Stimulated activated CD8-positive, alpha-beta memory T cell treated with anti-CD3 and anti-CD28 coated beads, Interleukin-15, amount 100 ng/mL, for 48 hours (primary cell): ENCODE data around the gene CBFA2T3.

Experiments
- DNase-seq, 2 donors: peaks; one replicate each; pipeline ENCODE4 v3.0.0-alpha.2; 2020; ENCODE audit warnings: low read depth in 2 of 2

Gene CBFA2T3

DNA sequence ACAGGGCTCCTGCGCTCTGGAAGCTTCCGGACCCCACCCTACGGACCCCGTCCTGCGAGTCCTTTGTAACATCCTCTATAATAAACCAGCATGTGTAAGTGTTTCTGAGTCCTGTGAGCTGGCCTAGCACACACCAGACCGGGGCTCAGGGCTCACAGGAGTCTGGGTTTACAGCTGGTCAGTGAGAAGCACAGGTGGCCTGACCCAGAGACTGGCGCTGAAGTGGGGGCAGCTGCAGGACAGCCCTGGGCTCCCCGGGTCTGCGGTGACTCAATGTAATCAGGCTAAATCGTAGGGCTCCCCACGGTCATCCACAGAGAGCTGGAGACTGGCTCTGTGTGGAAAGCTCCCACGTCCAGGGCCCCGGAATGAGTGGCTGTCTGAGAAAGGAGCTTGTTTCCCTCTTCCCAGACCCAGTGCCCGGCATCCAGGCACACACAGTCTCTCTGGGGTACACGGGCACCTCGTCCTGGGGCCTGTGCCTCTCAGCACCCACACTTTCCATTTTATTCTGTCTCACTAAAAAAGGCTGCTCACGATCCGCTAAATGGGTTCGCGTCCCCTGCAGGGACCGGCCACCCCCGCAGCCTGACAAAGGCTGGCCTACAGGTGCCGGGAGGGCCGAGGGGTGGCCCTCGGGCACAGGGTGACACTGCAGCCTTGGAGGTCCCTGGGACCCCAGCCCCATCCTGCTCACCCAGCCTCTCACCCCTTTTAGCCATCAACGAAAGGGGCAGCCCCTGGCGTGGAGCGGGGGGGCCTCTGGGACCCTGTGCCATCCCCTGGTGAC is 18.9 kb upstream of the CBFA2T3 start:
- no peak for DNase-seq

- no peak for DNase-seq
These were observed 18.2 kb upstream of the CBFA2T3 start for GRCh38 chr16:88995194-88995593.

- DNase-seq = no peak
These were observed 17.7 kb upstream of the CBFA2T3 start for GRCh38 chr16:88994695-88995094.

DNA sequence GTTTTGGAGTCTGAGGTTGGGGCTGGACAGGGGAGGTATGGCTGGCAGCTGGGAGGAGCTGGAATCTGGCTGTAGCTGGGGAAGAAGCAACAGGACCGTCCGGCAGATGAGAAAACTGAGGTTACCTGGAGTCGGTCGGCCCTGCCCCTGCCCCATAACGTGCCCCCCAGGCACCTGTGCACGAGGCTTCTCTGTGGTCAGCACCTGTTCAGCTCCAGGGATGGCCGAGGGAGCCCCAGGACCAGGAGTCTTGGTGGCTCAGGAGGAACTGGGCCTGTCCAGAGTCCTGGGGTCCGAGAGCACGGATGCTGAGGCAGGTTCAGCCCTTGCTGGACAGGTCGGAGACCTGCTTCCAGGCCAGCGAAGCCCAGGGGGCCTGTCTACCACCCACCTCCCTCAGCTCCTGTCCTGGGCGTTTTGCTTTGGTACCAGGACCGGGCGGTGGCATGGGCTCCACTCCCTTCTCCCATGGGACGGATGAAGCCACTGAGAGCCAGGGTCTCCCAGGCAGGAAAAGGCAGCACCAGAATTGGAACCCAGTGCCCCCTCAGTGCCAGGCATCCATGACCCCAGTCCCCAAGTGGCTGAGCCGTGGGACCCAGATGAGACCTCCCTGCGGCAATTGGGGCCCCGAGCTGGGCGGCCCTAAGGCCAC is 17.1 kb upstream of the CBFA2T3 start:
- DNase-seq = no peak

GRCh38 chr16:88993166-88993761 is 16.3 kb upstream of the CBFA2T3 start:
- no peak for DNase-seq

DNA sequence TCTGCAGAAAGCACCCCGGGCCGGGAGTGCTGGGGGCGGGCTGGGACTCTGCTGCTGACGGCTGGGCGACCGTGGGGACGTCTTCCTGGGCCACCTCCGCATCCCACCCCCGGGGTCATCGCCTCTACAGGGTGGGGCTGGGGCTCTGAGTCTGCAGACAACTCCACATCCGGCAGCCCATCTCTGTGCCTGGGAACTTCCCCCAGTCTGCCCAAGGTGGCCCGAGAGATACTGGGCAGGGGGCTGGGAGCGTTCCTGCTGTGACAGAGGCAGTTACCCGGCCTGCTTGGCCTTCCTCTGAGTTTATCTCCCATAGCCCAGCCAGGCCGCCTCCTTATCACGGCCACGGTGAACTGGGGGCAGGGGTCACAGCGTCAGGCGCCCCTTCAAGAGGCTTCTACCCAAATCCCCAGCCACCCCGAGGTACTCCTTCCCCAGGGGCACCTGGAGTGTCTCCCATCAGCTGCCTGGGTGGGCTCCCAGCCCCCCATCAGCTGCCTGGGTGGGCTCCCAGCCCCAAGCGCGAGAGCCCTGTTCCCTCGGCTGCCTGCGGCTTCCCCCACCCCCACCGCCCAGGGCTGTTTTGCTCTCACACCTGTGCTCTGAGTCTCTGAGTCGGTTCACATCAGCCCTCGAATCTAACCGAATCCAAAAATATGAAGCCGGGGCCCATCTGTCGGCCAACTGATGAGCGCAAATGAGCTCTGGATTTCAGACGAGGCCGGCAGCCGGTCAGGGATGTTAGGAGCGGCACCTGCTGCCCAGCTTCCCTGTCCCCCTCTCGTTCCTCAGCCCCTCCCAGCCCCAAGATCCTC is 15.6 kb upstream of the CBFA2T3 start:
- DNase-seq = no peak

GRCh38 chr16:88991813-88992350 is 14.9 kb upstream of the CBFA2T3 start:
- DNase-seq = no peak

DNA sequence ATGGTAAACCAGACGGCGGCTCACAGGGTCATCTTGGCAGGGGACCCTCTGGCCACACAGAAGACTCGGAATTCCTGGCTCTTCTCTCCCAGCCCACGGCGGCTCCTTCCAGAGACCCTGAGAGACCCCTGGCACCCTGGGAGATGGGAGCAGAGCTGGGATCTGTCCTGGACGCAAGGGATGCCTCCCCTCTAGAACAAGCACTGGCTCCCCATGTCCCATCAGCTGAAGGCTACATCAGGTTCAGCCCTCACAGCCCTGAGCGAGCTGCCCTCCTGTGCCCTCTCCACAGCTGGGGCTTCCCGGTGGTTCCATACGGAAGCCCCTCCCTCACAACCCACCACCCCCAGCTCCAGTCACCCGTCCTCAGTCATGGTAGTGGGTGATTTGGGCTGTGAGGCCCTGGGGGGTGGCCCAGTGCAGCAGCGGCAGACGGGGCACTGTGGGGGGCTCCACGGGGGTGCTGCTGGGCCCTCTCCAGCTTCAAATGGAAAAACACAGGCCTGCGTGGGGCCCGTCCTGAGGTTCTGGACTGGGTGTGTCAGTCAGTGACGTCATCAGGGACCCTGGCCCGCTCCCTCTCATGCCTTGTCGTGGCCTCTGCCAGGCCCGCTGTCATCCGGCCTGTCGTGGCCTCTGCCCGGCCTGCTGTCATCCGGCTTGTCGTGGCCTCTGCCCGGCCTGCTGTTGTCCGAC is 13.0 kb upstream of the CBFA2T3 start:
- no peak for DNase-seq

GRCh38 chr16:88988980-88989811 is 12.2 kb upstream of the CBFA2T3 start:
- DNase-seq = no peak

GRCh38 chr16:88985521-88985920 is 8.5 kb upstream of the CBFA2T3 start:
- no peak for DNase-seq

DNA sequence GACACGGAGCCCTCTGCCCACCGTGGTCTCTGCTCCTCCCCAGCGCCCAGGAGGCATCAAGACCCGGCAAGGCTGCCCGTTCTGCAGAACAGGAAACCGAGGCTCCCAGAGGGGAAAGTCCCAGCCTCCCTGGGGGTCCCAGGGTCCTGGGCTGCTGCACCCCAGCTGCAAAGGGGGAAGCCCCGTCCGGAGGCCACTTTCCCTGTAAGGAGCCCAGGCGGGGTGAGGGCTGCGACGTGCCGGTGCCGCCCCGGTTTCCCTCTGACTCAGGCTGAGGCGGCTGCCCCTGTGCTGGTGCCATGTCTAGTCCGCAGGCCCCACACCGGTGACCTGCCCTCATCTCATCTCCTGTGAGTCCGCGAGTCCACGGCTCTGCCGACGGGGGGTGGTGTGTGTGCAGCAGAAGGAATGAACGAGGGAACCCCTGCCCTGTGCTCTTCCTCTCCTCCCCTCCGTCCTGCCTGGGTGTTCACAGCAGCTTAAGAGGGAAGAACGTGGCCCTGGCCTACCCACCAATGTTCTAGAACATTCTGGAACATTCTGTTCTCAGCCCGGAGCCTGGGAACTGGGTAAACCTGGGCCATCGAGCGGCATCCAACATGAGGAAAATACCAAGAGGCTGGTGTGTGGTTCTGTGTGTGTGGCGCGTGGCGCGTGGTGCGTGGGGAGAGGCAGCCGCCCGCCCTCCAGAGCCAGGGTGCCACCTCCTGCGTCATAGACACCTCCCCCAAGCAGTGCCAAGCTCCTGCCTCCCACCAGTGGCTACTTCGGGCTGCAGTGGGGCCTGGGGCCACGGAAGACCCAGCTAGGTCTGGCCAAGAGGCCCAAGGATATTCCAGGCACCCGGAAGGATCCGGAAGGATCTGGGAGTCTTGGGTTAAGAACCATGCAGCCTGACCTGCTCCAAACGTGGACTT is 7.0 kb upstream of the CBFA2T3 start:
- no peak for DNase-seq

DNA sequence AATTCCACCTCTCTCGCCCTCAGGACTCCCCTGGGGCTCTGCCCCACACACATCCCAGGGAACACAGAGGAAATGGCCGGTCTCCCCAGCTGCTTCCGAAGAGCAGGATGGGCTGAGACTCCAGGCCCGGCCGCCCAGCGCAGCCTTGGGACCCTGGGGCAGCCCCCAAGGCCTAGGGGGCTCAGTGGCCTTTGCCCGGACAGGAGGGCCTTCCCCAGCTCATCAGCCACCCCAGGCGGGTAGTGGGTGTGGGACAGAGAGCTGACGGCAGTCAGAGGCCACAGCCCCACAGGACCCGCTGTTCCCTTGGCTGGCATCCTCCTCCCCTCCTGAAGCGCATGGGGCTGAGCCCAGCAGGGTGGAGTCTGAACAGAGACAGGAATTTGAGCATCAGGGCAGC is 6.2 kb upstream of the CBFA2T3 start:
- DNase-seq = no peak

DNA sequence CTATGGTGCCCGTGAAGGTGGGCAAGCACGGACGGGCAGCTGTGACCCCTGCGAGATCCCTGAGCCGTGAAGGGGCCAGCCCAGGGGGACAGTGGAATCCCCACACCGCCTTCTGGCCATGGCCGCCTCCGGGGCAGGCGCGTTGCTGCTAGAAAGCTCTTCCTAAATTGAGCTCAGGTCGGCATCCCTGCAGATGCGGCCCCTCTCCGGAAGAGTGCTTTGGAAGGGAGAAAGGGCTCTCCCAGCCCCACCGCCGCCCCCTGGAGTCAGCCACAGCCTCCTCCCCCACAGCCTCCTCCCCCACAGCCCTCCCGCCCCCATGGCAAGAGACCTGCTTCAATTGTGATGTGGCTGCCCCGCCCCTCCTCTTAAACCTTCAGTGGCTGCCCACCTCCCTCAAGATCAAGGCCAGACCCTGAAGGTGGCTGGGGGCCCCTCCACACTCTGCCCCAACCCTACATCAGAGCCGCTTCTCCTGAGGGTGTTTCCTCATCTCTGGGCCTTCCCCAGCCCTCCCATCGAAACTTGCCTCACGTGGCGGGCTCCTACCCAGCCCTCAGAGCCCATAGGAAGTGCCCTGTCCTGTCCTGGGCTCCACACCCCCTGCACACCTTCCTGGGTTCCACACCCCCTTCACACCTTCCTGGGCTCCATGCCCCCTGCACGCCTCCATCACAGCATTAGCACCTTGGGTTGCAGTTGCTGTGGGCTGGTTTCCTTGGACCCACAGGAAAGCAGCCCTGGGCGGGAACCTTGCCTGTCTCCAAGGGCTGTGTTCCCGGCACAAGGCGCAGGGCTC is 5.5 kb upstream of the CBFA2T3 start:
- DNase-seq = no peak

- no peak for DNase-seq
These were observed 2.5 kb upstream of the CBFA2T3 start for GRCh38 chr16:88979353-88980015.

DNA sequence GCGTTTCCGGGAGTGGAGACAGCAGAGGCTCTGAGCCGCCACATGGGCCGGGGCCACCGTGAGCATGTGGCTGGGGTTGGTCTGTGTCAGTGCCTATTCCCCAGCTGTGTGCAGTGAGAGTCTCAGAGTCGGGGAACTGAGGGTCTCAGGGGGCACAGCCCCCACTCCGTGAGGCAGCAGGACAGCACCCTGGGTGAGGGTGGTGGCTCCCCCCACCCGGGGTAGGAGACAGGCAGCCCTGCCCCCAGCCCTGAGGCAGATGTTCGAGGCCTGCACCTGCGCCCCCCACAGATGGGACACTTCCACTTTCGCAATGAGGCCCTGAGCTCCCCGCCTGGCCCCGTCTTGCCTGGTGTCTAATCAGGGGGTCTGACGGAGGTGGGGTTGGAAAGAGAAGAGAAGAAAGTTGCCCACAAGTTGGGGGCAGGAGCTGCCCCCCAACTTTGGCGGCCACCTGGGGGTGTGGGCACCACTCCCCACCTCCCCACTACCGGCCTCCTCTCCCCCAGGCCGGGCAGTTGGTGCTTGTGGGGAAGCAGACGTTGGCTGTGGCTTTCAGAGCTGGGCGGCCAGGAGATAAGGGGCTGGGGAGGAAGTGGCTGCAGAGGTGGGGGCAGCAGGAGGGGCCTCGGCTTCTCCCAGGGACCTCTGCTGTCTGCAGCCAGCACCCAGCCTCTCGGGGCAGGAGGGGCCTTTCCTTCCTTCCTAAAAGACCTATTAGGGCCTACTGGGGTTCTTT is 1.8 kb upstream of the CBFA2T3 start:
- DNase-seq = no peak

DNA sequence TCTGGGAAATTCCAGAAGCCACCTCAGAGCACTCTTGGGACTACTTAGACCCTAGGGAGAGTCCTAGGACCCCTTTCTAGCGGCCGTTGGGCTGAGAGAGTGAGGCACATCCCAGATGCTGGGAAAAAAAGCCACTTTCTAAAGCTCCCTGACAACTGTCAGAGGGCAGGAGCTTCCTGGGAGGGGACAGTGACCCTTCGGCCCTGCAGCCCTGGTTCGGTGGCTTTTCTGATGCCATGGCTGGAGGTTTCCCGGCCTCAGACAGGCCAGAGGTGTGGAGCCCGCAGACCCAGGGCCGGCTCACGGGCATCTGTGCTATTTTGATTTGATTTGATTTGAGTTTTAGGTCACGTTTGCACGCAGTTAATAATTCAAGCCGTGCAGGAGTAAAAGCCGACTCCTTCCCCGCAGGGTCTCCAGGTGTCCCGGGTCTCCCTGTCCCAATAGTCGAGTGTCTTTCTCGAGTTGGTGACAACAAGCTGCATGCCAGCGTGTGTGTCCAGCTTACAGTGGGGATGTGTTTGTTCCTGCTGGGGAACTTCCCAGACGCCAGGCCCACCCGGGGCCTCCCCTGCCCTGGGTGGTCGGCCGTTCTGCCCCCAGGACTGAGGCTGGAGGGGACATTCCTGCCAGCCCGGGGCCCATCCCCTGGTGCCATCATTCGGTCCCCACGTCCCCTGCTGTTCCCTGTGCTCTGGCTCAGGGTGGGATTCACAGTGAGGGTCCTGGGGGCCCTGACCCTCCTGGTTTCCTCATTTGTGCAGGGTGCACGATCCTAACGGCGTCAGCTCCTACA is 1.0 kb upstream of the CBFA2T3 start:
- DNase-seq = no peak
